Measurements from ENCODE around the gene ANKRD16.

GRCh38 chr10:5900247-5900646, 10.6 kb upstream of the ANKRD16 start:
- TF ChIP-seq, protein P1, sequence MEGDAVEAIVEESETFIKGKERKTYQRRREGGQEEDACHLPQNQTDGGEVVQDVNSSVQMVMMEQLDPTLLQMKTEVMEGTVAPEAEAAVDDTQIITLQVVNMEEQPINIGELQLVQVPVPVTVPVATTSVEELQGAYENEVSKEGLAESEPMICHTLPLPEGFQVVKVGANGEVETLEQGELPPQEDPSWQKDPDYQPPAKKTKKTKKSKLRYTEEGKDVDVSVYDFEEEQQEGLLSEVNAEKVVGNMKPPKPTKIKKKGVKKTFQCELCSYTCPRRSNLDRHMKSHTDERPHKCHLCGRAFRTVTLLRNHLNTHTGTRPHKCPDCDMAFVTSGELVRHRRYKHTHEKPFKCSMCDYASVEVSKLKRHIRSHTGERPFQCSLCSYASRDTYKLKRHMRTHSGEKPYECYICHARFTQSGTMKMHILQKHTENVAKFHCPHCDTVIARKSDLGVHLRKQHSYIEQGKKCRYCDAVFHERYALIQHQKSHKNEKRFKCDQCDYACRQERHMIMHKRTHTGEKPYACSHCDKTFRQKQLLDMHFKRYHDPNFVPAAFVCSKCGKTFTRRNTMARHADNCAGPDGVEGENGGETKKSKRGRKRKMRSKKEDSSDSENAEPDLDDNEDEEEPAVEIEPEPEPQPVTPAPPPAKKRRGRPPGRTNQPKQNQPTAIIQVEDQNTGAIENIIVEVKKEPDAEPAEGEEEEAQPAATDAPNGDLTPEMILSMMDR (IDR thresholded peaks at IDR 0.05), result no peak
- TF ChIP-seq ZFX (IDR thresholded peaks at IDR 0.05; ENCODE audit: borderline replicate concordance), result no peak
